ENCODE data around the gene ATP5F1C.

The ATP5F1C gene

GRCh38 chr10:7853890-7854289 lies 65.9 kb downstream of the ATP5F1C start:
- DNase-seq: no peak

GRCh38 chr10:7855205-7855604 lies 67.2 kb downstream of the ATP5F1C start:
- no peak for DNase-seq

GRCh38 chr10:7856678-7857077 lies 68.7 kb downstream of the ATP5F1C start:
- DNase-seq: no peak

- DNase-seq: no peak
These were observed 69.3 kb downstream of the ATP5F1C start for GRCh38 chr10:7857262-7857661.

All from stimulated activated CD8-positive, alpha-beta memory T cell treated with anti-CD3 and anti-CD28 coated beads, Interleukin-4, amount 100 ng/mL, for 48 hours (primary cell).